ENCODE results near the gene IL4R. TPM values are rescaled to one million over a fixed set of nuclear protein-coding genes. Genes with fewer than 3 reads are reported as not detected.

Gene IL4R
- total and polyA plus RNA-seq, 2 of the 8 experiments (the other 6 are each of a cell fraction or from before 2014, with no cell fraction given) = 29.1 to 29.4 TPM

DNA sequence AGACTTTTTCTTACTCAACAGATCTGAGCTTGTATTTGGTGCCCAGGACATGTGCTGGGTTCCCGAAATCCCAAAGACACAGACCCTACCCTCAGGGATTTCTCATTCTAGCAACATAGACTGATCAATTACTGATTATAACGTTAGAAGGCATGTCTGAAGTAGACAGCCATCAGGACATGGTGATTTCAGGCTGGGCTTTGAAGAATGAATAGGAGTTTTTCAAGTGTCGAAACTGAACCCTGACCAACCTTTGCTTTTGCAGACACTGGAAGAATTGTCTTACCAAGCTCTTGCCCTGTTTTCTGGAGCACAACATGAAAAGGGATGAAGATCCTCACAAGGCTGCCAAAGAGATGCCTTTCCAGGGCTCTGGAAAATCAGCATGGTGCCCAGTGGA lies 48.2 kb downstream of the IL4R start:
- H3K4me3 ChIP-seq (ENCODE audit: extremely low read depth in 1 of 4, insufficient read depth in 2 of 4, low read depth in 3 of 4, low read length in 4 of 4) = no peak overlapping the region
- no peak overlapping the region for H4K8ac ChIP-seq (ENCODE audit: extremely low read depth, insufficient read depth, low read length)
- no peak overlapping the region for H2BK20ac ChIP-seq (ENCODE audit: low read length)
- H3K79me1 ChIP-seq (ENCODE audit: low read depth, low read length) = no peaks in the 10 kb centered on the region
- ChIA-PET CTCF (ENCODE audit: partially characterized antibody) (interaction anchor here (1.0 to 2.9 kb wide), 5 partner anchors 45 to 183 kb away, joined by 3 to 18 read pairs (median 6); no protein-coding TSS in a partner anchor), POLR2A (ENCODE audit: partially characterized antibody) (interaction anchor here (1.1 kb wide), 1 partner anchor 13 kb away, joined by 3 read pairs; no protein-coding TSS in a partner anchor)
- H3K9me3 ChIP-seq (ENCODE audit: insufficient read depth in 2 of 2, low read depth in 1 of 2, low read length in 1 of 2) = no peaks in the 10 kb centered on the region
- H3K4me1 ChIP-seq (replicated peaks in 1 of 4; ENCODE audit: control insufficient read depth in 3 of 4, insufficient read depth in 4 of 4, low read length in 3 of 4) = no peaks in the 10 kb centered on the region; a peak in 1 of 7 replicates
- H3K27me3 ChIP-seq (replicated peaks in 1 of 4; ENCODE audit: control insufficient read depth in 3 of 4, extremely low read depth in 1 of 4, insufficient read depth in 3 of 4, low read length in 3 of 4) = no peaks in the 10 kb centered on the region
- H3K4ac ChIP-seq (replicated peaks; ENCODE audit: insufficient read length, low read depth, low read length) = no peak overlapping the region
- no peaks in the 10 kb centered on the region for H3K23me2 ChIP-seq (ENCODE audit: low read depth, low read length)
- DNase-seq (ENCODE audit: low read depth in 1 of 2, low spot score in 2 of 2) = no peak
- no peak overlapping the region for H2AFZ ChIP-seq (ENCODE audit: low read length)
- no peak overlapping the region for H2BK15ac ChIP-seq (ENCODE audit: low read length)
- H3K56ac ChIP-seq (replicated peaks; ENCODE audit: insufficient read length, low read depth, low read length) = no peak overlapping the region
- H2BK5ac ChIP-seq (ENCODE audit: low read depth, low read length) = no peak overlapping the region; the same call in 1 of the 2 replicates
- H3K14ac ChIP-seq (ENCODE audit: insufficient read length) = no peak overlapping the region
- no peak overlapping the region for H2AK5ac ChIP-seq (ENCODE audit: low read depth, low read length)
- H3K79me2 ChIP-seq (ENCODE audit: control insufficient read depth in 1 of 2, insufficient read depth in 2 of 2, low read length in 2 of 2) = no peaks in the 10 kb centered on the region
- no peak overlapping the region for H2BK120ac ChIP-seq (replicated peaks; ENCODE audit: low read depth, low read length)
- H3K27ac ChIP-seq (ENCODE audit: low read depth, low read length) = no peak overlapping the region
- WGBS, 2 experiments (ENCODE audit: extremely low coverage in 1 of 2, insufficient coverage in 1 of 2, insufficient read length in 1 of 2, insufficient replicate concordance in 2 of 2, low coverage in 1 of 2, low lambda C conversion rate in 2 of 2, missing lambda C conversion rate in 1 of 2) = 85% methylated on average over 3 of the region's 3 CpGs; no CpG with 5 or more reads in 1 of the 2 experiments
- H3K4me2 ChIP-seq (ENCODE audit: insufficient read depth in 1 of 2, low read depth in 2 of 2, low read length in 2 of 2) = no peak overlapping the region
- H3K23ac ChIP-seq (ENCODE audit: insufficient read length) = no peak overlapping the region
- no peak overlapping the region for H3K18ac ChIP-seq (ENCODE audit: extremely low read depth, low read length)
- H2BK12ac ChIP-seq (ENCODE audit: low read depth, low read length) = no peak overlapping the region
- no peaks in the 10 kb centered on the region for H4K20me1 ChIP-seq (replicated peaks in 1 of 2; ENCODE audit: control insufficient read depth in 1 of 2, insufficient read depth in 2 of 2, low read length in 2 of 2)
- no peak overlapping the region for H4K5ac ChIP-seq (ENCODE audit: insufficient read length, low read depth, low read length)
- H3K36me3 ChIP-seq (ENCODE audit: control insufficient read depth in 2 of 4, insufficient read depth in 4 of 4, low read length in 3 of 4) = peaks cover 2 to 9% (median 4%) of the 10 kb centered on the region in 4 experiments; a peak in 7 of 8 replicates
- H3K9ac ChIP-seq (replicated peaks in 1 of 4; ENCODE audit: extremely low read depth in 1 of 4, low read depth in 3 of 4, low read length in 3 of 4) = no peak overlapping the region
- no peak overlapping the region for H4K91ac ChIP-seq (replicated peaks; ENCODE audit: insufficient read length, low read length)
- FAIRE-seq = no peak
- TF ChIP-seq POLR2AphosphoS5 (IDR thresholded peaks at IDR 0.05; ENCODE audit: low read depth, low read length) (no peak), EGR1 (IDR thresholded peaks at IDR 0.05; ENCODE audit: borderline replicate concordance, low read depth, low read length) (no peak), CHD1 (IDR thresholded peaks at IDR 0.05; ENCODE audit: low read depth, low read length) (no peak), JUND (IDR thresholded peaks at IDR 0.05; ENCODE audit: low read length) (no peak), PHF8 (conservative IDR thresholded peaks at IDR 0.05; ENCODE audit: low read depth, low read length) (no peak), TEAD4 (IDR thresholded peaks at IDR 0.05; ENCODE audit: low read depth, low read length) (no peak), CREB1 (IDR thresholded peaks at IDR 0.05) (no peak), FOSL1 (IDR thresholded peaks at IDR 0.05; ENCODE audit: insufficient read depth, low read depth, low read length) (no peak)
- TF ChIP-seq, protein P1, sequence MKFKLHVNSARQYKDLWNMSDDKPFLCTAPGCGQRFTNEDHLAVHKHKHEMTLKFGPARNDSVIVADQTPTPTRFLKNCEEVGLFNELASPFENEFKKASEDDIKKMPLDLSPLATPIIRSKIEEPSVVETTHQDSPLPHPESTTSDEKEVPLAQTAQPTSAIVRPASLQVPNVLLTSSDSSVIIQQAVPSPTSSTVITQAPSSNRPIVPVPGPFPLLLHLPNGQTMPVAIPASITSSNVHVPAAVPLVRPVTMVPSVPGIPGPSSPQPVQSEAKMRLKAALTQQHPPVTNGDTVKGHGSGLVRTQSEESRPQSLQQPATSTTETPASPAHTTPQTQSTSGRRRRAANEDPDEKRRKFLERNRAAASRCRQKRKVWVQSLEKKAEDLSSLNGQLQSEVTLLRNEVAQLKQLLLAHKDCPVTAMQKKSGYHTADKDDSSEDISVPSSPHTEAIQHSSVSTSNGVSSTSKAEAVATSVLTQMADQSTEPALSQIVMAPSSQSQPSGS (IDR thresholded peaks at IDR 0.05; ENCODE audit: low read length) = no peak
- TF ChIP-seq, protein P2, sequence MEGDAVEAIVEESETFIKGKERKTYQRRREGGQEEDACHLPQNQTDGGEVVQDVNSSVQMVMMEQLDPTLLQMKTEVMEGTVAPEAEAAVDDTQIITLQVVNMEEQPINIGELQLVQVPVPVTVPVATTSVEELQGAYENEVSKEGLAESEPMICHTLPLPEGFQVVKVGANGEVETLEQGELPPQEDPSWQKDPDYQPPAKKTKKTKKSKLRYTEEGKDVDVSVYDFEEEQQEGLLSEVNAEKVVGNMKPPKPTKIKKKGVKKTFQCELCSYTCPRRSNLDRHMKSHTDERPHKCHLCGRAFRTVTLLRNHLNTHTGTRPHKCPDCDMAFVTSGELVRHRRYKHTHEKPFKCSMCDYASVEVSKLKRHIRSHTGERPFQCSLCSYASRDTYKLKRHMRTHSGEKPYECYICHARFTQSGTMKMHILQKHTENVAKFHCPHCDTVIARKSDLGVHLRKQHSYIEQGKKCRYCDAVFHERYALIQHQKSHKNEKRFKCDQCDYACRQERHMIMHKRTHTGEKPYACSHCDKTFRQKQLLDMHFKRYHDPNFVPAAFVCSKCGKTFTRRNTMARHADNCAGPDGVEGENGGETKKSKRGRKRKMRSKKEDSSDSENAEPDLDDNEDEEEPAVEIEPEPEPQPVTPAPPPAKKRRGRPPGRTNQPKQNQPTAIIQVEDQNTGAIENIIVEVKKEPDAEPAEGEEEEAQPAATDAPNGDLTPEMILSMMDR (IDR thresholded peaks at IDR 0.05; ENCODE audit: control extremely low read depth in 1 of 3, insufficient read depth in 1 of 3, low read depth in 1 of 3, low read length in 3 of 3) = no peak

Data from H1 (cell line).